Measurements from ENCODE around the gene PSMB7.

PSMB7 gene

DNA sequence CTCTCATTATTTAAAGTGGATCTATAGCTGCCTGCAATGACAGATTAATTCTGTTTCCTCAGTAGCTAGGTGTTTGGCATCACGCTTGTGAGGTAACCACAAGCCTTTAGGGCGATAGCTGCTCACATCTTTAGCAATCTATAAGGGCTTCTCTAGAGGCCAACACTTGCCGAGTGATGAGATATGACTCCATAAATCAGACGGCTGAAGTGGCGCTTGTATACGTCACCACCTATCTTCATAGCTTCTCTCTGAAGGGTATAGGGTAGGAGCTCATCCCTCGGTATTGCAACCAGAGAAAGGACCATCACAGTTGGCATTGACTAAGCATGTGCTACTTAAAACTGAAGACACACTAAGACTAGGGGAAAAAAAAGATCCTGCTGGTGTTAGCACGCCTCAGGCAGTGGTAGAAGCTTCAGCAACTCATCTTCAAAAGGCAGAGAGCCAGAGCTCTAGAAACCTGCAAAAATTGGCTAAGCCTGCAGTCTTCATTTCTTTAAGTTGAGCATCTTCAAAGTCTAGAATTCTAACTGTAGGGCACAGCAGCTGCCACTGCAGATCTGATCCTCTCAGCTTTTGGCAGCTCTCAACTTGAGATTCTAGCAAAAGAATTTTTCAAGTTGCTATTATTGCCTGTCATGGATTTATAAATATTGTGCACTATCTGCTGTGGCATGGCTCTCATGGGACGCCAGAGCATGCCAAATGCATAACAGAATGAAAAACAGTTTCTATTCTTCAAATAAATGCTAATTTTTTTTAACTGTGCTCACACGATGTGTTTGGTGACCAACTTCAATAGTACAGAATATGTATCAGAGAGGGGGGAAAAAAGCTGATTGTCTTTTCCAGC lies 37.5 kb downstream of the PSMB7 start:
- no peak for DNase-seq

DNA sequence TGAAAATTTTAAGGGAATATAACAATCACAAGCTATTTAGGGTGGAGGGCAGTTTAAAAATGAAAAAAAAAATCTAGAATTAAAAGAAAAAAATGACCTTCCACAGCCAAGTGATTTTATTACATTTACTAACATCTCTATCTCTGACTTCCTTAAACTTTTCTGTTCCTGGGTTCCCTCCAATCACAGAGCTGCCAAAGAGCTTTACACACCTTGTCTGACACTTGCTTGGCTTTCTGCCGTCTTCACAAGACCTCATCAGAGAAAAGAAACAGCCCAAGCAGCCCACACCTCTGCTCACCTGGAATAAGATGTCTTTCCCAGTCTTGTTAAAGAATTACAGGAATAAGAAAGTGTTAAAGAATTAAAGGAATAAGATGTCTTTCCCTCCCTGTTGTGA lies 38.9 kb downstream of the PSMB7 start:
- DNase-seq, result no peak

DNA sequence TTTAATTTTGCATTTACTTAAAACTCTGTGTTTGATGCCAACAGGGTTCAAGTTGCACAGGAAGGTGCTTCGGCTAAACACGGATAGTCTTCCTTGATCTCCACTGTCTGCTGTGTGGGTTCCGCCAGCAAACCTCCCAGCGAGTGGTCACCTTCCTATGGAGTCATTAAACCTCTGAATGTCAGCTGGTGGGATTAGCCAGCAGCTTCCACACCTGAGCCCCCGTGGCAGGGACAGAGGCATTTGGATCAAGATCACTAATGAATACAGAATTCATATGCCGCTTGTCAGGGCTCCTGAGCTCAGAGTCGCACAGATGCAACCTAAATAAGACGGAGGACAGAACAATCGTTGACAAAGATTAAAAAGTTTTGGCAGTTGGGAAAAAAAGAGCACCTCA lies 39.5 kb downstream of the PSMB7 start:
- no peak for DNase-seq

DNA sequence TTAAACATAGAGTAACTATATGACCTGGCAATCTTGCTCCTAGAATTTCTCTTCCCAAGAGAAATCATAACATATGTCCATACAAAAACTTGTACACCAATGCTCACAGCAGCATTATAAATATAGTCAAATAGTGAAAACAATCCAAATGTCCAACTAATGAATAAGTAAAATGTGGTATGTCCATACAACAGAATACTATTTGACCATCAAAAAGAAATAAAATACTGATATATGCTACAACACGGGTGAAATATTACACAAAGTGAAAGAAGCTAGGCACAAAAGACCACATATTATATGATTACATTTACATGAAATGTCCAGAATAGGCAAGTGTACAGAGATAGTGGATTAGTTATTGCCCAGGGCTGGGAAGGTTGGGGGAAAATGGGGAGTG lies 41.4 kb downstream of the PSMB7 start:
- no peak for DNase-seq

DNA sequence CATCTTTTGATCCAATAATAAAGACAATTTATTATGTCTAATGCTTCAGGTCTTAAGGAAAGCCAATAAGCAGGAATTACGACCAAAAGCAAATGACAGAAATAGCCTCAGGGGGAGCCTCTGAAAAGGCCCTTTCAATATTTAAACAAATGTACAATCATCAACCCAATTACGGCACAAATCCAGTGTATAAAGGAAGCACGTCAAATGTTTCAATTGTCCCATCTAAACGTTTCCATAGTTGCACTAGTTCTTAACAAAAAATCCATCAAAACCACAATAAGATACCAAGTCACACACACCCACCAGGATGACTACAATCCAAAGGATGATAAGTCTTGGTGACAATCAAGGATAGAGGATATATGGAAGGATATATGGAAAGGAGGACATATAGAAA lies 41.9 kb downstream of the PSMB7 start:
- DNase-seq, result no peak

DNA sequence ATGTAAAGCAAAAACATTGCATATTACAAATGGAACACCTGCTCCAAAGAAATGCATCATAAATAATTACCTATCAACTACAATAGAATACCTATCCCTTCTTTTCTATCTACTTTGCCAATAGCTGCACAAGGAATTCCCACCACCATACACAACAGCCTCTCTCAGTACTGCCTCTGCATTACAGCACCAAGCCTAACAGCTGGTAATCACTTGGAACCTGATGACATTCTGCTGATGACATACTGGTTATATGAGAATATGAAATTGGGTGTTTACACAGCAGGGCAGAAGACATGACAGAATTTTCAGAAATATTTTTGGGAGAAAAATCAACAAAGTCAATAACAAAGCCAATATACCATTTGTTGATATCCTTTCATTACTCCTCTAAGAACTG lies 43.2 kb downstream of the PSMB7 start:
- no peak for DNase-seq

DNA sequence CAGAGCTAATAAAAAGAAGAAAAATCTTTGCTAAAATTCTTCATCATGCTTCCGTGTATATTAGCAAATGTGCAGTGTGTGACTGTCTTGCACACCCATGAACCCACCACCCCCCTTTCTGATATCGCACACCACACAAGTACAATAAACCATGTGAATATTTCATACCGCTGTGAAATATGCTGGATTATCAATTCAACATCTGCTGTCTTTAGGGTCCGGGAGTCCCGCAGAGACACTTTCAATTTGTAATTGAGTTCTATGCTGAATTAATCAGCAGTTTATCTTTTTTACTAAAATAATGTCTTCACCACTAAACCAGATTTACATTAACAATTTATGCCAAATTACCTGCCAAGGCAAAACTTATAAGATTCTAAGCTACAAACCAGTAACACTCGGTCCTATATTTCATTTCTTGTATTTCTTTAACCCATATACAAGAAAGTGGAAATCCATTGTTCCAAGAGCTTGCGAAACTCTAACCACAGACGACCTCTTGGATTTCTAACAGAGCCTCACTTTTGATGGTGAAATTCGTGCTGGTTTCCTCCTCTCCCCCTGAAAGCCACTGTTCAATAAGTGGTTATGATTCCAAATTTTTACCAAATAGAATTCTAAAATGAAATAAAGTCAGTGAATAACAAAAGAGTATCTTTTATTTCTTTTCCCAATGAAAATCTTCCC lies 44.2 kb downstream of the PSMB7 start:
- DNase-seq, result peak; percentile 27

DNA sequence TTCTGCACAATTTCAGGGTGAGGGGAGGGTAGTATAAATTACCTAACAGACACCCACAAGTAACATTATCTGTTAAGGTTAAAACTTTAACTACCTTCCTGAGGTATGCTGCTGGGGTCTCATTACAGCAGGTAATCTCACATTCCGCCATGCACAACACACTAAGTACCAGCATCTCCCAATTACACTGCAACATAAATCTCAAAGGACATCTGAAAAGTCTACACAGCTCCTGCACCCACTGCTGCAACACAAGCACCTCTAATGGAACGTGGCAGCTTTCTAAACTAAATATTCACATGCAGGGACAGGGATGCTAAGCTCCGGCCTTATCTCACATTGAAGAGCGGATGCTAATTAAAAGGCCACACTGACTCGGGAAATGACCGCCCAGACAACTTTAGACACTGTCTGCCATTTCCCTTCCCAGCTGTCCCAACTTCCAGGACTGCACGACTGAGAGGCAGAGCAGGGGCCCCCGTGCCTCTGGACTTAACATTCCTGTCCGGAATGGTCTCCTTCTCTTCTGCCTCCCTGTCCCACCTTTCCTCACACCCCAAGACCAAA lies 45.9 kb downstream of the PSMB7 start:
- DNase-seq, result no peak

DNA sequence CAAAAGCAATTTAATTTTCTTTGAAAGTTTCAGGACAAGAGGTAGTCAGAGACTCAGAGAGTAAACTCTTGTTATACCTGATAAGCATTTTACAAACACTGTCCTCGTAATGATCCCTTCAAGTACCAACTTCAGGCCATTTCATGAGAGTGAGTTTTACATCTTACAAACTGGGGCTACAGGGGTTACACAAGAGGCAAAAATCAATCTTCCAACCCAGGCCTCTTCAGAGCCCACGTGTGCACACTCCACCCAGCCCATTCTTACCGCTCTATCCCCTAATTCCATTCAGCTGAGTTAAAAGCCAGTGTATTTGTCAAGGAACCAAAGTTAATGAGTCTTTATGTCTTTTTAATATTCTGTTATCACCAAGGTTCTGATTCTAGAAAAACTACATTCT lies 46.5 kb downstream of the PSMB7 start:
- peak; percentile 19 for DNase-seq

DNA sequence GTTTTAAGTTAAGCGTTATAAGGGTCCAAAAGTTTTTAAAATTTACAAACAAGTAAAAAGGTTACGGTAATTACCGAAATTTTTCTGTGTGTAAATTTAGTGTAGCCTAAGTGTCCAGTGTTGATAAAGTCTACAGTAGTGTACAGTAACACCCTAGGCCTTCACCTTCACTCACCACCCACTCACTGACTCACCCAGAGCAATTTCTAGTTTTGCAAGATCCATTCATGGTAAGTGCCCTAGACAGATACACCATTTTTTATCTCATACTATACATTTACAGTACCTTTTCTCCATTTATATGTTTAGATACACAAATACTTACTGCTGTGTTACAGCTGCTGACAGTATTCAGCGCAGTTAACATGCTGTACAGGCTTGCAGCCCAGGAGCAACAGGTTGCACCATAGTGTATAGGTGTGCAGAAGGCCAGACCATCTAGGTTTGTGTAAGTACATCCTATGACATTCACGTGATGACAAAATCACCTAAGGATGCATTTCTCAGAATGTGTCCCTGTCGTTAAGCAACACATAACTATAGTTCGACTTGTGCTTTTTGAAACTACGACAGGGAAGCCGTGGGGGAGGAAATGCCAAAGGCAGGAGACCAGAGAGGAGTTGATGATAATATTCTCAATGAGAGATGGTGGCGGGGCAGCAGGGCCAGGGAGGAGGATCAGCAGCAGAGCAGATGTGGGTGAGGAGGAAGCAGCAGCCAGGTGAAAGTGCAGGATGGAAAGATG lies 48.6 kb downstream of the PSMB7 start:
- peak; percentile 38 for DNase-seq

DNA sequence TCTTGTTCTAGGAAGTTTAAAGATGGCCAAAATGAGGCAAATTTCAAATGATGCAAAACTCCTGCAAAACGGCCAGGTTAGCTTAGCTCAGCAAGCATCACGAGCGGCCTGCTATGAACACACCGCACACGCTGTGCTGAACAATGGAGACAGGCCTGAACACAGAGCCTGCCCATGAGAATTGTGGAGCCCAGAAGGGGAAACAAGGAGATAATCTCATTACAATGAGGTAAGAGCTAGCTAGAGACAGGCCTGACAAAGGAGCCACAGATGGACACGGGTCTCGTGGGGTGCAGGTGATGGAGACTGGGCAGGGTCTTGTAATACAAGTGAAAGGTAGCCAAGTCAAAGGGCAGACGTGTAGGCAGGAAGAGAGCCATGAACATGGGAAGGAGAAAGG lies 50.2 kb downstream of the PSMB7 start:
- no peak for DNase-seq

DNA sequence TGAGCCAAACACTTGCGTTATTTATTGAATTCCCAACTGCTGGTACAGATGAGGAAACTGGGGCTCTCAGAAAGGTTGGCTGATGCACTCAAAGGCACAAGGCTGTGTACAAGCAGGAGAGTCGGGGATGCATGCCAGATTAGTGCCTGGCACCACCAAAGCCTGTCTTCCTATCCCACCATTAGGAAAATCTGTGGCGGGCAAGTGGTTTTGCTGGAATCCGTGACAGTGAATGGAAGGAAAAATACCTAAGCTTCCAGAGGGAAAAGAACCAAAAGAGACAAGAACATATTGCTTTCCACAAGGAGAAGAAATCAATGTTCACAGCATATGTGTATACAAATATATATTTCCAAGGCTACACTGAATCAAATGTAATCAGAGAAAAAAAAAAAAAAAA lies 51.1 kb downstream of the PSMB7 start:
- DNase-seq, result no peak

DNA sequence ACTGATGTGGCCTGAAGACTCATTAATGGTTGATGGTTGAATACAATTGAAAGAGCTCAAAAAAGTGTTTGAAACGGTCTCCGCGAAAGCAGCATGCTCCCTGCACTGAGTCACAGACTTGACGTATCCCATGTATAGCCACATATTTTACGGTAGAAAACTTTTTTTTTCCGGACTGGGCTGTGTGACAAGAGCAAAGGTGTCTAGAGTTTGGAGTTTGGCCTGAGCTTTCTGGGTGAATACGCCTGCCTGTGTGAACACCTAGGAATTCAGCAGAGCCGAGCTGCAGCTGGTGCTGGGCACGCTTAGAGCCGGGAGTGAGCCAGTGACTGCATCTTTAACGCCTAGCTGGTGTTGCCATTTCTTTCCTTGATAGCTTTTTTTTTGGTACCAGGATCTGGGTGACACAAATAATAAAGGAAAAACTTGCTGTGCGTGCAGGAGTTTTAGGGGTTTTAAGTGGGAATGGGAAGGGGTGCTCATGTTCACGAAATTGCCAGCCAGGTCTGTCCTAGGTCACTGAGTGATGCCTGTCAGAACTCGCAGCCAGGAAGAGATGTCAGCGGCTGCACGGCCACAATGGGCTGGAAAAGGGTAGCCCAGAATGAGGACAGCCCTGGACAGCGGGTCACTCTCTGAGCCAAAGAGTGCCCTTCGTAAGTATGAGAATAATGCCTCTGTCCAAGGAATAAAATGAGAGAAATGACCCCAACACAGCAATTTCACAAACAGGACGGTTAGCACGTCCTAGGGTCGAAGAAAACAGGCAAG lies 51.7 kb downstream of the PSMB7 start:
- peak; percentile 37 for DNase-seq

DNA sequence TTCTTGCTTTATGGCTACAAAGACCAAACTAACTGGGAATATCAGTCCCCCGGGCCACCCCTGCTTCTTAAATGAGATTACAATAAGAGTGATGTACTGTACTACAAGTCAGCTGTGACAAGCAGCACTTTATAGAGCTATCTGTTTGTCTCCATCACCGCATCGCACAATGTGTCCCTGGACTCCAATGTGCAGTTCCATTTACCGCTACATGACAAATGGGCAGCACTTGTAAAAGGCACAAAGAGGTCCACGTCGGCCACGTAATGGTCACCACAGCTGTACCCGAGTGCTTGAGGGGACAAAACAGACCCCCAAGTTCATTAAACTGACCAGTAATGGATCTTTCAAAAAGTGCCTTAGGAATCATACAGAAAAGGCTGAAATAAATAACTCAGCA lies 54.1 kb downstream of the PSMB7 start:
- DNase-seq, result no peak

DNA sequence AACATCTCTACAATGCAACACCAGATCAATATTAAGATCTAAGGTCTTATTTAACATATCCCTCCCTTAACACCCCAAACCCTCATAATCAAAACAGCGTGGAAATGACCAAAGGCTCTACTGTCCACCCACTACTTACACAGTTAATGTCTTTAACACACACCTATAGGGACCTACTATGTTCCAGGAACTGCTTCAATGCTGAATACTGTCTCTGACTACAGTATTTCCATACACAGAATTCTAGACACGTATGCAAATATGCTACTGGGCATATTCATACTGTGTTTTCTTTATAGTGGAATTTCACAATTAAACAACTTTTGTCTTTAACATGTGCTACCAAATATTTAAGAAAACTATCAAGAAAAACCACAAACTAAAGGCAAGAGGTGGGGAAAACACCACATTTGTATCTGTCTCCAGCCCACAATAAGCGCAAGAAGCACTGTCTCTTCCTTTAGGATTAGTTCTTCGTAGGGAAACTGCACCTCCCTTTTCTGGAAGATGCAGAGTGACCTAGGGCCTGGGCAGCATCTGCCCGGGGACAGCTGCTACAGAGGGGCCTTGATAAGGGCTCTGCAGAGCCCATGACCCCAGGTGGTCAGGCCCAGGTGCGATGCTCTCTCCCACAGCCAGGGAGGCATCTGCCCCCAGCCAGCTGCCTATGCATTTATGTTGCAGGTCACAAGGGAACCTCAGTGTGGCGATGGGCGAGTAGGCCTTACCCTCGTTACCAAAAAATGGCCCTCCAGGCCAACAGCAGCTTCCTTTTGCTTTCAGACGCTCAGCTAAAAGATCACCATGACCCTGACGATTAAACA lies 55.2 kb downstream of the PSMB7 start:
- no peak for DNase-seq

DNA sequence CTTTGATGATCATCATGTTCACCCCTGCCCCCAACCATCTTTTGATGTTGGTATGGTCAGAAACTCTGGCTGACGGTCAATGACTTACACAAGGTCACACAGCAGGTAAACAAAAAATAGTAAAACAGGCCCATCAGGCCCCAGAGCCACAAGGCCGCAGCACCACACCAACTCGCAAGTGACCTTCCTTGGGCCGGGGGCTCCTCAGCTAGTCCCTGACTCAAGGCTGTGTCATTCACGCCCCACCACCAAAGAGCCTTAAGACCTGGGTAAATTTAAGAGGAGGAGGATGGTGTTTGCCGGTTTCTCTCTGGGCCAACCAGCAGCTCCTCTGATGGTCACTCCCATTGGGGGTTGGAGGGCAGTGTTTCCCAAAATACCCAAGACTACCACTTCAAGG lies 55.8 kb downstream of the PSMB7 start:
- DNase-seq, result no peak

DNA sequence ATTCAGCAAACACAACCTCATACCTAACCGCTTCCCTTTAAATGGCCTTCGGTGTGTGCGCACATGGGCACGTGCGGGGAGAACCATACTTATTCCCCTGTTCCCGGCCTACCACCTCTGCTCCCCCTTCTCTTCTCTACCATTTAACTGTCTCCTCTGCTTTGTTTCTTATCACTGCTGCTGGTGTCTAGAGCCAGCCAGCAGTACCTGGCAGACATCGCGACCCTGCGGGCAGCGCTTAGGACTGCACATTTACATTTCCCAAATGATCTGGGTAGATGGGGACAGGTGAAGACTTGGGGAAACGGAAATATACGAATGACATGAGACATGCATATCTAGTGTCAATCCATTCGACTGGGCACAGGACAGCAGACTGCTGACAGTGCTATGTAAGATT lies 56.6 kb downstream of the PSMB7 start:
- no peak for DNase-seq

DNA sequence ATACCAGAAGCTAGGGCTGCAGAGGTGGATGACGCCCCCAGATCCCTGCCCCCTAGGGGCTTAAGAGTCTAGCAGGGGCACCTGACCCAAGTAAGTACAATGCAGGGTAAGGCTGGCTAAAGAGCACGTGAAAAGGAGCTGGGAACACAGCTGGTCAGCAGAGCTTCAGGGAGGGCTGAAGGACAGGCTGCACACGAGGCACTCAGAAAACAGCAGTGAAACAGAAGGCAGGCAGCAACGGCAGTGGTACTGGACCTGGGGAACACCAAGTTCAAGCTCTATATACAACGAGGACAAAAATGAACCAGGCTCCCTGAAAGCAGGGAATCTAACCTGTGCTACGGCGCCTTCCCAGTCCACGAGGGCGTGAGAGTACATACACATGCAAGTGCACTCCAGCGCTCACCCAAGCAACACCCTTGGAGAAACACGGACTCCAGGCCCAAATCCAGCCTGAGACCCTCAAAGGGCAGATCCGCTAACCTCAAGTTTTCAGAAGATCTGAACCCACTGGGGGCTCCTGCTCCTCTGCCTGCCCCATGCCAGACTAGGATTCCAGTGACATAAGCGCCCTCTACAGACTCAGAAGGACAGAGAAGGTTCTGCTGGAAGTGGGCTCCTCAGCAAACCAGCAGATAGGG lies 57.4 kb downstream of the PSMB7 start:
- DNase-seq, result no peak

DNA sequence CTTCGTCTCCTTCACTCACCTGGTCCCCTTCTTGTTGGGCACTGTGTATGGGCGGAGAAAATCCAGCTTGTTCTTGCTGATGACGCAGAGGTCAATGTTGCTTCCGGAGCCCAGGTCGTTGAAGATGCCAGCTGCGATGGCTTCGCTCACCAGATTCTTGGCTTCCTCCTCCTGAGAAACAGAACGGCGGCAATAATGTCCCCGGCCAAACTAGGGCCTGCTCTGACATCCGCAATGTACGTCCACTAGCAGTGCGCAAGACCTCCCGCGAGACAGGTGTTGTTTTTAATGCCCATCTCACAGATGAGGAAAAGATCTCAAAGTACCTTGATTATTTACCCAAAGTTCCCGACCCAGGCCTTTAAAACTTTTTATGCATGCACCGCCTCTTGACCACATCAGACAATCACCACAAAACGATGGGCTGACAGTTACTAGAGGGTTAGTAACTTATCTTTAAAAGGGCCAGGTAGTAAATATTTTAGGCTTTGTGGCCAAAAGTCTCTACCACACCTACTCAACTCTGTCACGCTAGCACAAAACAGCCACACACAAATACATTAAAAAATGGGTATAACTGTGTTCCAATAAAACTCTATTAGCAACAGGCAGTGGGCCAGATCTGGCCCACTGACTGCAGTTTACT lies 58.4 kb downstream of the PSMB7 start:
- no peak for DNase-seq

DNA sequence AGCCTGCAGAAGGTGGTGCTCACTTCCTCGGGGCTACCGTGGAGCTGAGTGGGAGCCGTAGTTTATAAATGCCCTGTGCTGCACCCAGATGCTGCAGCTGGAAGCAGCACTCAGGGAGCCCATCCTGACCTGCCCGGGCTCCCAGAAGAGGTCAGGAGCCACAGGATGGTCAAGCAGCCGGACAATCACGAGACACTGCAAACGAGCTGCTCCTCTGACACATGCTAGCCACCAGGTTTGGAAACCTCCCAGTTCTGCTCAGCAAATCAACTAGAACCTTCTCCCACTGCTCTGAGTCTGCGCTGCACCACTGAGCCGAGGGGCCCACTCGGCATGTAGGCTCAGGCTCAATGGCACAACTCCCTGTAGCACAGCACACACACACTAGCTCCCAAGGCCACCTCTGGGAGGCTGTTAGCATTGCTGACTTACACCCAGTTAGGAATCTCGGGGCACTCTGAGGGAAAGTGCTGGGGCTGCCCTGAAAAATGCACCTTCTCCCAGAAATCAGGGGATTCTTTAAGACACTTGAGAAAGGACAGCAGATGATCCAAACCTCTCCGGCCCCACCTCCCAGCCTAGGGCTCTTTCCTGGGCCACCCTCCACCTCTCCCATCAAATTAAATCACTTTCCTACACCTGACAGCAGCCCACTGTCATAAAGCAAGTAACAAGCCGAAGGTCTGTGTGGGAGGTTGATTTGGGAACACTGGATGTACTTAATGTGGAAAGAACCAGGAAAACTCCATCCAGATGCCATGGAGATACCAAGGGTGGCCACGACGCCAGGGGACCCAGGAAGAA lies 59.1 kb downstream of the PSMB7 start:
- no peak for DNase-seq
